A172 (cell line): Measurements from ENCODE around the gene SLC37A1. TPM values are rescaled to one million over a fixed set of nuclear protein-coding genes. Genes with fewer than 3 reads are reported as not detected.

Experiments
- DNase-seq: peaks from one replicate; pipeline ENCODE4 v3.0.0-alpha.2; 2015; ENCODE audit warnings: low spot score
- total RNA-seq: library from RNA; depleted of rRNA; stranded (reverse); fragments of >200 nt; shearing (Covaris generic); gene quantifications from 2 replicates; pipeline ENCODE4 v1.2.3, GENCODE V29; 2014

Gene SLC37A1
- total RNA-seq, 1 experiment from 2014 or later = 1.1 TPM

DNA sequence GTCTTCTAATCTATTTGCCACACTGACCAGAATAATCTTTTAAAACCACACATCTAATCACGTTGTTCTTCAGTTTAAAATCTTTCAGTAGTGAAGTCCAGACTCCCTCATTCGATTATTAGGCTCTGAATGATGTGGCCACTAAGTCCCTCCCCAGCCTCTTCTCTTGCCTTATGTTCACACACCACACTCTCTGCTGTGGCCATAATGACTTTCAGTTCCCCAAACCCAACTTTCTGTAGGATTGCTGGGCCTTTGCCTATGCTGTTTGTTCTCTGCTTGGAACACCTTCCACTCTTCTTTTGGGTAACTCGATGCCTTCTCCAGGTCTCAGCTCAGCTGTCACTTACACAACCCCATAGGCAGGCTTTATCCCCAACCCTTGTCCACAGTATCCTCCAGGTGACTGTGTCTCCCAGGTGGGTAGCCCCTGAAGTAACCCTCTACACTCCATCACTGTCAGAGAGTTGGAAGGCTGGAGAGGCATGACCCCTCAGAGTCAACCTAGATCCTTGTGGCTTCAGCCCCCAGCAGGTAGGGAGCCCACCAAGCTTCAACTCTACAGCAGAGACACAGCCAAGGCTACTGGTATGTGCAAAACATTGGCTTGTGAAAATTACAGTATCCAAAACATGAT is 8.4 kb upstream of the SLC37A1 start:
- no peak for DNase-seq

DNA sequence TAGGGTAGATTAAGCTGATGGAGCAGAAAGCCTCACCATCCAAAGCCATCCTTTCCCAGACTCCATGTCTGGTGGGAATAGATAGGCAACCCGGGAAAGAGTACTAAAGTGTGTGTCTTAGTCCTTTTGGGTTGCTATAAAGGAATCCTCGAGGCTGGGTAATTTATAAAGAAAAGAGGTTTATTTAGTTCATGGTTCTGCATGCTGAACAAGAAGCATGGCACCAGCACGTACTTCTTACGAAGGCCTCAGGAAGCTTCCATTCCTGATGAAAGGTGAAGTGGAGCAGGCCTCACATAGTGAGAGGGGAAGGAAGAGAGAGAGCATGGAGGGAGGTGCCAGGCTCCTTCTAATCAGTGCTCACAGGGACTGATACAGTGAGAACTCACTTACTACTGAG is 6.2 kb upstream of the SLC37A1 start:
- no peak for DNase-seq

DNA sequence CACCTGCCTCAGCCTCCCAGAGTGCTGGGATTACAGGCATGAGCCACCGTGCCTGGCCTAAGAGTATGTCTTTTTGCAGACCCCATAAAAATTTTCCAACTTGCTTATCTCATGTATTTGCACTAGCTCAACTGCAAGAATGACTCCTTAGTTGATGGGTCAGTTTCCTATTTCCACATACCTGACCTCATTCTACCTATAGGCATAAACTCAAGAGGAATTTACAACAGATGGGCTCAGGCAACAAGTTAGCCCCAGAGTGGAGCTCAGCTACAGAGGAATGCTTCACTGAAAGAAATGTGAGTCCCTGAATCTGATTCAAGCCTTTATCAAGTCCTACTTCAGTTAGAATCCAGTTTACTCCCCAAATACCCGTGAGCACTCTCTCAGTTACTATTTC is 5.3 kb upstream of the SLC37A1 start:
- no peak for DNase-seq

DNA sequence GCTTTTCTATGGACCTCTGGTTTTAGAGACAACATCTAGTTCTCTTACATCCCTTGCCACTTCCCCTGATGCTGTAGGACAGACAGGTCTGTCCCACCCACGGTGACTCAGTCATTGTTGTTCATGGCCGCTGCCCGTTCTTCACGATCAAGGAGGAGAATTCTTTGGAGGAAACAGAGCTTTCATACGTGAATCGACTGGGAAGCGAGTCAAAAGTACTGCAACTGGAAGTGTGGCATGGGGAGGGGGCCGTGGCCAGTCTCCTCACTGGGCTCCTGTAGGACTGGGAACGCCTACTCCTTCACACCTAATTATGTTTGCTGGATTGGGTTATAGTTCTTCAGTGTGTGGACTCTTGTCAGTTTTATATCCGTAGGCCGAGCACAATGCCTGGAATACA is 4.4 kb upstream of the SLC37A1 start:
- DNase-seq = no peak

DNA sequence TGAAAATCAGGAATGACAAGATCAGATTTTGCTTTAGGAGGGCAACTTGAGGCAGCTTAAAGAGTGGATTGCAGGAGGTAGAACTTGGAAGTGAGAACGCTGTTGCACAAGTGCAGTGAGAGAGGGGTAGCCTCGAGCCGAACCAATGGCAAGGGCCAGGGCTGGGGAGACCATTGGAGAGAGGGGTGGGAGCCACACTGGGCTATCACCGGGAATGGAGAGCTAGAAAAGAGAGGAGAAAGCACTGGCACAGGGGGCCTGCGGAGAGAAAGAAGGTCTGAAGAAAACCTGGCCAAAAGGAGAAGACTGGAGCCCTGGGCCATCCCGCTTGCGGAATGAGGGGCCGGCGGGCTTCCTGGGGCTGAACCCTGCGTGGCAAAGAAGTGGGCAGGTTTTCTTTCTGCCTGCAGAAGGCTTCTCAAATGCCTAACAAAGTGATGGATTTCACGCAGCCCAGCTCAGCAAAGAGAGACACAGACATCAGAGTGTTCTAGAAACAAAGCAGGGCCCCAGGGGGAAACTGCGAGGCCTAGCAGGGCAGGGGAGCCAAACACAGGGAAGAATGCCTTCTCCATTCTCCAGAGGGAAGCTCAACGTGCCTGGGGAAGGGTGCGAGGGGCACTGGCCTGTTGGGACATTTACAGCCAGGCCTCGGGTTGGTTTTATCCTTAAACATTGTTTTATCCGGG is 1.2 kb upstream of the SLC37A1 start:
- DNase-seq = no peak

DNA sequence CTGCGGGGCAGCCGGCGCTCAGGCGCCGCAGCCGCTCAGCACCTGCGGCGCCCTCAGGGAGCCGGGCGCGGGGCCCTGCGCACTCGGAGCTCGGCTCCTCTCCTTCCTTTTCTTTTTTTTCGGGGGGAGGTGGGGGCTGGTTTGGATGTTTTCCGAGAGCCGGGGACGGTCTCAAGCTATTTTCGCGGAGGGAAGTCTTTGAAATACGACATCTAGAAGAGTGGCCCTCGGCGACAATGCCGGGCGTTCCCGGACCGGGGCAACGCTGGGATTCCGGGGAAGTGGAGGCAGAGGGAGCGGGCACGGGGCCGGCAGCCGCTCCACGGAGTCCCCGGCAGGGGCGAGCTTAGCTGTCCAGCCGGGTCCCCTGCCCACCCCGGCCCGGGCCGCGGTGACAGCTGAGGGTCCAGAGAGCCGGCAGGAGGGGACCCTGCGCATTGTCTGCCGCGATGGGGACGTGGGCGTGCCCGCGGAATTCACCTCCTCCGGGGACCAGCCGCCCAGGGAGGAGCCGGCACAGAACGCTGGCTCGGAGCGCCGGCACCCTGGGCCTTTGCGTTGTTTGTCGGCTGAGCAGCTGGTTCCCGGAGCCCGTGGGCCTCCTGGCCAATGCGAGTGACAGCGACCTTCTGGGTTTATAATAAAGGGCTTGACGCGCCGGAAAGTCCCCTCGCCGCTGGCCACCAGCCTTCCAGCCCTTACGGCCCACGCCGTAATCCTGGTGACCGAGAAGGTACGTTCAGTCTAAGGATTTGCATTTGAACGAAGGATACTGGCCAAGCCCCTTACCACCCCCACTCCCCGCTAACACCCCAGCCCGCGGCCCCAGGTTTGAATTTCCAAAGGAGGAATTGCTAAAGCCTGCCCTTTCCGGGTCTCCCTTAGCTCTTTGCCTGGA is 582 bp downstream of the SLC37A1 start:
- DNase-seq = no peak

DNA sequence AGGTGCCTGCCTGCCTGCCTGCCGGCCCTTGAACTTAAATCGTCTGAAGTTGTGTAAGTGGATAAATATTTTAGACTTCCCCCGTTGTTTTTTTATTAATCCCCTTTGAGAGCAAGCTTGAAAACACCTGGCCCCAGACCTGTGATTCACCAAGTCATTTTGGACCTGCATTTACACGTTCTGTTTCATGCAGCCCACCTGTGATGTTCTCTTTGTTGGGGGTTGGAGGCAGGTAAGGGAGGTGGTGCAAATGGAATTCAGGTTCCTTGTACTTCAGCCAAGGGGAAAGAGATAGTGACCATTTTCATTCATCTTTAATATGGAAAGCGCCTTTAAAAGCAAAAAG is 1.2 kb downstream of the SLC37A1 start:
- DNase-seq = no peak

DNA sequence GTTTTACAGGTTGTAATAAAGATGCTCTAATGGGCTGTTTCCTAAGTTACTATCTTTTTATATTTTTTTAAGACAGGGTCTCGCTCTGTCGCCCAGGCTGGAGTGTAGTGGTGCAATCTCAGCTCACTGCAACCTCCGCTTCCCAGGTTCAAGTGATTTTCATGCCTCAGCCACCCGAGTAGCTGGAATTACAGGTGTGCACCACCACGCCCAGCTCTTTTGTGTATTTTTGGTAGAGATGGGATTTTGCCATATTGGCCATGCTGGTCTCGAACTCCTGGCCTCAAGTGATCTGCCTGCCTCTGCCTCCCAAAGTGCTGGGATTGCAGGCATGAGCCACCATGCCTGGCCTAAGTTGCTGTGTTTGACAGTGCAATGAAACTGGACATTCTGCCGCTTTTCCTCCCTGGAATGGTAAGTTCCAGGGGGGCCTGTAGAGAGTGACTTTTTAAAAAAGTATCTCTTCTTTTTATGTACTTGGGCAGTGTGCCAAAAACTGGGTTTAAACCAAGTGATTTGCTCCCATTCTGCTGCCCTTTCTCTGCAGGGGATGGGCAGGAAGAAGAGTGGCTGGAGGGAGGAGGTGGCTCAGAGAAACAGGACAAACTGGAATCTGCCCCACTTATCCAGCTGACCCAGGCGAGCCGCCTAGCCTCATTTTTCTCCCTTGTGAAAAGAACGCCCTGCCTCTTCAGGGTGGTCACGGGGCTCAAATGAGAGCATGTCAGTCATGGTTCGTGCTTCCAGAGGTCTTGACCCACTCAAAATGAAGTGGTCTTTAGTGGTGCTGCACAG is 2.3 kb downstream of the SLC37A1 start:
- DNase-seq = no peak

DNA sequence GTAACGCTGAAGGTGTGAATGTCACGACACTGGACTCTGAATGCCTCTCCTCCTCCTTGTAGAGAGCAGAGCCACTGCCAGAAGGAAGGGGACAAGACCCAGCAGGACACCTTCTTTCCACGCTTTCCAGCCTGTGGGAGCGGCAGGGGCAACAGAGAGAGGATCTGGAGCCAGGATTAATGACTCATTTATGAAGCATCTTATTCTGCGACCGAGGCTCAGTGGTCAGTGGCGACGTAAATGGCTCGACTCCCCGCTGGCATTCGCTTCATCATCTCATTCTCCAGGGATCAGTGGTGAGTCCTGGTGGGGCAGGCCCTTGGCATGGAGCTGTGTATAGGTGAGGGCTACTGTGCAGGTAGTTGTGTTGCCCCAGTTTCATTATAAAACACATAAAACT is 4.6 kb downstream of the SLC37A1 start:
- DNase-seq = peak; percentile 98

DNA sequence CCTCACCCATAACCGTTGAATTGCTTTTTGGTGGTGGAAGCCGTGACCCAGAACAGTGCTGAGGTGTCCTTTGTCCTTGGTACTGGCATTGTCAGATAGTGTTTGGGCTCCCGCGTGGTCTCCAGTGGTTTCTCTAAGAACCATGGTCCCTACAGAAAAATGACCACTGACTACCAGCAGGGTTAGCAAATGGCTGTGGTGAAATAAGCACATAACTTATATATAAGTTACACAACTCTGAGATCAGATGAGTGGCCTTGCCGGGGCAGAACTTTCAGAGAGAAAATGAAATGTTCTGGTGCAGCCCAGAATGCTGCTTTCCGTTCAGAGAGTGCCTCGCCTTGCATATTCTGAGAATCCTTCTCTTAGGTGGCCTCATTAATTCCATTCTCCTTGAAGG is 5.0 kb downstream of the SLC37A1 start:
- DNase-seq = no peak

DNA sequence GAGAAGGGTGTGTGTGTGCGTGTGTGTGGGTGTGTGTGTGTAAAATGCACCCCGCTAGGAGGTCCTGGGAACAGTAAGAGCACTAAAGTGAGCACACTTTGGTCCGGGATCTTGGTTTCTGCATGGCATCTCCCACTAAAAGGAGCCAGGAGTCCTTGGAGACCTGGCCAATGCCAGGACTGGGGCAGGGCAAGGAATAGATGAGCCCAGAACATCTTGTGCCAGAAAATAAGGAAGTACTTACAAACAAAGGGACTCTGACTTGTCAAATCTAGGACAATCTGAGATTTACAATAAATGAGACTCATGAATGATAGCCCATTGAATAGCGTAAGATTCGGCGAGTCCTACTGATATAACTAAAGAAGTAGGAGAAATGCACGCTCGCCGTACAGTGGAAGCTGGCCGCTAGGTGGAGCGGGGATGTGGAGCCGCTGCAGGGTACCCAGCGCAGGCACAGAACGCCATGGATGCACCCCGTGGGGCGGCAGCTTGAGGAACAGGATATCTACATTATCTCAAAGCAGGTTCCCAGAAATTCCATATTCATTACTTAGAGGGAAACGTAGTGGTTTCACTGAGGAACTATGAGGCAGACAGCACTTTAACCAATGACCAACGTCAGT is 7.1 kb downstream of the SLC37A1 start:
- no peak for DNase-seq

DNA sequence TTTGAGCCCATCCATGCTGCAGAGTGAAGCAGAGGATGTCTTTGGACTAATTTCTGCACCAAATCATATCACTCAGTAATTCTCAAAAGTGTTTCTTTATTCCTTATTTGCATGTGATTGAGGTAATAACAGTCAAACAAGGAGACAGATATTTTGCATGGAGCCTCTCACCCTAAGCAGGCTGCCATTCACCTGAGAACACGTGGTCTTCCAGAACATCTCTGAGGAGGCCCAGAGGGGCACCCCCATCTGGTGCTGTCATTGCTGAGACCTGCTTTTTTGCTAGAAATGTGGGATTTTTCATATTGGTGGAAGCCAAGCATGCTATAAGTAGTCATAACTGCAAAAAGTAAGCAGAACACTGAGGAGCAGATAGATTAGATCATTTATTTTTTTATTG is 7.7 kb downstream of the SLC37A1 start:
- DNase-seq = no peak

DNA sequence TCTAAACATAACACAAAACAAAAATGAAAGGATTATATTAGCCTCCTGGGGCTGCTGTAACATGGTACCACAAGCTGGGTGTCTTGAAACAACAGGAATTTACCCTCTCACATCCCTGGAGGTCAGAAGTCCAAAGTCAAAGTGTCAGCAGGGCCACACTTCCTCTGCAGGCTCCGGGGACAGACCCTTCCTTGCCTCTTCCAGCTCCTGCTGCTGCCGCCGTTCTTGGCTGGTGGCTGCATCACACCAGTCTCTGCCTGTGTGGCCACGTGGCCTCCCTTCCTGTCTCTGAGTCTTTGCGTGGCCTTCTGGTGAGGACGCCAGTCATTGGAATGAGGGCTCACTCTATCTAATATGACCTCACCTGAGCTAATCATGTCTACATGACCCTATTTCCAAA is 8.2 kb downstream of the SLC37A1 start:
- DNase-seq = no peak

DNA sequence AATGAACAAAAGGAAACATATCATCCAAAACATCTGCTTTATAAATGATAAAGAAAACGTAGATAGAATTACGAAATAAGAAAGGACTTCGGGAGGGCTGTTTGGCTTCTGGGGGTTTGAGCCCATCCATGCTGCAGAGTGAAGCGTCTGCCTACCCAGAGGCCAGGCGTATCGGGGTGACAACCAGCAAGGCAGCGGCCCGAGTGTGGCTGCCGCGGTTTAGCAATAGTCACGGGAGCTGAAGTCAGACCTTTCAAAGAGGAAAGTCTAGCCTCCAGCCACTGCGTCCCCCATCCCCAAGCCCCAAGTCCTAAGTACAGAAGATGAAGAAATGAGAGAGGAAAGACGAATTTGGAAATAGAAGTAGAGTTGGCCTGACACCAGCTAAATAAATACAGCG is 8.6 kb downstream of the SLC37A1 start:
- no peak for DNase-seq

DNA sequence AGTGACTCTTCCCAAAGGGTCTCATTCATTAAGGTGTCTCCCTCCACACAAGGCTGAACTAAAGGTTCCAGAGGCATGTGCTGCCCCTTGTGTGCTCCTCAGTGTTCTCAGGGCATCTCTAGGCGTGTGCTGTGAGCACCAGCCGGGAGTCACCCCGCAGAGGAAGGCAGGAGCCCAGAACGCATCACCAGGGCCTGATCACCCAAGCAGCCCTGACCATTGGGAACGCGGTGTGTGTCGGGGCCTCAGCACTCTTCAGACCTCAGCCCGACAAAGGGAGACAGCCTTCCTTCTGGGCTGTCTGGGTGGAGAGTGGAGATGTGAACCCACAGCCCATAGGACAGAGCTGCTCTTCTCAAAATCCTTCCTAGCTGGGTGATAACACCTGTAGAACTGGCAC is 9.1 kb downstream of the SLC37A1 start:
- no peak for DNase-seq

DNA sequence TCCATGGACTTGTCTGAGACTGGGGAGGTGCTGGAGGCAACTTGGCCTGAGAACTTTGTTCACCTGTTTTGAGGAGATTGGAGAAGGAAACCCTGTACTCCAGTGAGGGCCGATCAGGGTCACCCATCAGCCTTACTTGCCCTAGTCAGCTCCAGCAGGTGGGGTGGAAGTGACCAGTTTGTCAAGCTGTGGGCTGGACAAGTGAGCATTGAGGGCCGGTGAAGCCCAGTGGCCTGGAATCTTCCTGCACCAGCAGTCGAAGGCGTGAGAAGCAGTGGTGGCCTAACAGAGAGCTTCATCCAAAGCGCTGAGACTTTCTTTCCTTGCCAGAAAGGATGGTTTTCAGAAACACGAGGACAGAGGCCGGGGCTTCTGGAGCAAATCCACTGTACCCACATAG is 9.6 kb downstream of the SLC37A1 start:
- DNase-seq = no peak

DNA sequence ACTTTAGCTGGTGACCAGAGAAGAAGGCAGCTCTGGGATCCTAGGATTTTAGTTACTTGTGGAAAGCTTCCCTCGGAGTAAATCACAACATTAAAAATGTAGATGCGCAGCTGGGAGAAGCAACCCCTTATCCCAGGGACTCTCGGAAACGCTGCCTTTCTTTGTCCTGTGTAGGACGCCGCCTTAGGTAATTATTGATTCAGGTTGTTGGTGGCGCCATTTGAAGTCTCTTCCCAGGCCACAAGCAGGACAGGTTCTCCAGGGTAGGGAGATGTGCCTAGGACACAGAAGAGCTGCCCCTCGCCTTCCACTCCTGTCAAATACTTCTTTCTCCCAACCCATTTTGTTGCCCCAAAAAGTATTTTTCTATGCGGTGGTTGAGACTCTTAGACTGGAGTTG is 10.3 kb downstream of the SLC37A1 start:
- no peak for DNase-seq

DNA sequence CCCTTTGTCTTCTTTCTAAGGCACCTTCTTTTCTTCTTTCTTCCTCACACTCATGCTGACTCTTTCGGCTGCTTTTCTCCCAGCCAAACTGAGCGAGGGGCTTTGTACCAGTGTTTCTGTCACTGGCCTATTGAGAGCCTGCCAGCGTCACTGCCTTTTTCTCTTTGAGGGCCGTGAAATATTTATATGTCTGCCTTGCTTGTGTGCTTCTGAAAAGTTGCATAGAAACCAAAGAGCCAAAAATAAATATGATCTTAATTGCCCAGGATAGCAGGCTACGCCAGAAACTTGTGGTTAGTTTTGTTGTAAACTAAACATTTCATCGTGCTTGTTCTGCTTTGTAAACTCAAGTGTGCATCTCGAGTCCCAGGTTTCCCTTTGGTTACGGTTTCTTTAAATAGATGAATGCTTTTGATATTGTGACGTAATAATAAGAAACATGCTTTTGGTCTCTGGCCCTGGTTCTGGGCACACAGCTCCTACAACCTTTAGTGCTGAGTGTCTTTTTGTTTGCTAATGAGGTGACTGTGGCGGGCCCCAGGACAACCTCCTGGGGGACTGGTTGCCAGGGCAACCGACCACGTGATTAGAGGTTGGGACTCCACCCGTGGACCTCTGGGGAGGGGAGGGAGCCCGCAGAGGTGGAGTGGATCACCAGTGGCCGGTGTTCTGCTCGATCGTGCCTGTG is 10.8 kb downstream of the SLC37A1 start:
- no peak for DNase-seq

DNA sequence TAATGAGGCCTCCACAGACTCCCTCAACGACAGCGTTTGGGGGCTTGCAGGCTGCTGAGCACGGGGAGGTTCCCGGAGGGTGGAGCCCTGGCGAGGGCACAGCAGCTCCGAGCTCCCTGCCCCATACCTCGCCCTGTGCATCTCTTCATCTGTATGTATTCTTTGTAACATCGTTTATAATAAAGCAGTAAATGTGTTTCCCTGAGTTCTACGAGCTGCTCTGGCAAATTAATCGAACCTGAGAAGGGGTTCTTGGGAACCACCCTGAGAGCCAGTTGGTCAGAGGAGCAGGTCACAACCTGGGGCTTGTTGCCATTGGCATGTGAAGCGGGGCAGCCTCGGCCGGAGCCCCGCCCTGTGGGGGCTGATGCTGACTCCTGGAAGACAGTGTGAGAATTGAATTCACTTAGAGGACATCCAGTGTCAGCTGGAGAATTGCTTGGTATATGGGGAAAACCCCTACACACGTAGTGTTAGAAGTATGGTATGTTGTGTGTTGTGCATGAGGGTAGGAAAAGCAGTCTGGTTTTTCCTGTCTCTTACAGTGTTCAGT is 11.5 kb downstream of the SLC37A1 start:
- DNase-seq = no peak

DNA sequence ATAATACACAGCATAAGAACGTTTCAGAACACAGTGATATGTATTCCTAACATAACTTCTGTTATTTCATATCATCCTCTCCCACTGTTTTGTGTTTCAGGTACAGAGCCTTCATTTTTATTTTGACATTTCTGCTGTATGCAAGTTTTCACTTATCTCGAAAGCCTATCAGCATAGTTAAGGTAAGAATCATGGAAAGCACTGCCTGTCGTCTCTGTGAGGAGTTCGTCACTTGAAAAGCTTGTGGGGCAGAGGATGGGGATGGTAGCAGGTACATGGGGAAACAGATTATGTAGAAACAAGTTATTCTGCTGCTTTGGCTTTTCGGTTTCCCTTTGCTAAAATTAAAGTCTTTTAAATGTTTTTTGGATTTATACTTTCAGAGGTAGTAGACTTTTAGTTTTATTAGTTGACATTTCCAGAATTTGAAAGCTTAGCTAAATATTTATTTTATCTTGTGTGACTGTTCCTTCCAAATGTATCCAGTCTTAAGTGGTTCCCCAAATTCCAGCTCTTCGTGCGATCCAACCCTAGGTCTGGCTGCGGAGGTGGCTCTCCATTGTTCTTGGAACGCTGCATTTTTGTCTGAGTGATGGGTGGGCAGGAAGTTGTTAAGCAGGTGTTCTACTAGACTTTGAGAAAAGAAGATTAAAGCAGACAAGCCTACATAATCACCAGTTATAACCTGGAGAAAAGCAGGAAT is 12.2 kb downstream of the SLC37A1 start:
- no peak for DNase-seq
